ENCODE measurements around the gene CHERP.
A peak's percentile ranks its signal among the peaks of the same experiment; 100 is the strongest.

Gene CHERP, protein sequence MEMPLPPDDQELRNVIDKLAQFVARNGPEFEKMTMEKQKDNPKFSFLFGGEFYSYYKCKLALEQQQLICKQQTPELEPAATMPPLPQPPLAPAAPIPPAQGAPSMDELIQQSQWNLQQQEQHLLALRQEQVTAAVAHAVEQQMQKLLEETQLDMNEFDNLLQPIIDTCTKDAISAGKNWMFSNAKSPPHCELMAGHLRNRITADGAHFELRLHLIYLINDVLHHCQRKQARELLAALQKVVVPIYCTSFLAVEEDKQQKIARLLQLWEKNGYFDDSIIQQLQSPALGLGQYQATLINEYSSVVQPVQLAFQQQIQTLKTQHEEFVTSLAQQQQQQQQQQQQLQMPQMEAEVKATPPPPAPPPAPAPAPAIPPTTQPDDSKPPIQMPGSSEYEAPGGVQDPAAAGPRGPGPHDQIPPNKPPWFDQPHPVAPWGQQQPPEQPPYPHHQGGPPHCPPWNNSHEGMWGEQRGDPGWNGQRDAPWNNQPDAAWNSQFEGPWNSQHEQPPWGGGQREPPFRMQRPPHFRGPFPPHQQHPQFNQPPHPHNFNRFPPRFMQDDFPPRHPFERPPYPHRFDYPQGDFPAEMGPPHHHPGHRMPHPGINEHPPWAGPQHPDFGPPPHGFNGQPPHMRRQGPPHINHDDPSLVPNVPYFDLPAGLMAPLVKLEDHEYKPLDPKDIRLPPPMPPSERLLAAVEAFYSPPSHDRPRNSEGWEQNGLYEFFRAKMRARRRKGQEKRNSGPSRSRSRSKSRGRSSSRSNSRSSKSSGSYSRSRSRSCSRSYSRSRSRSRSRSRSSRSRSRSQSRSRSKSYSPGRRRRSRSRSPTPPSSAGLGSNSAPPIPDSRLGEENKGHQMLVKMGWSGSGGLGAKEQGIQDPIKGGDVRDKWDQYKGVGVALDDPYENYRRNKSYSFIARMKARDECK

DNA sequence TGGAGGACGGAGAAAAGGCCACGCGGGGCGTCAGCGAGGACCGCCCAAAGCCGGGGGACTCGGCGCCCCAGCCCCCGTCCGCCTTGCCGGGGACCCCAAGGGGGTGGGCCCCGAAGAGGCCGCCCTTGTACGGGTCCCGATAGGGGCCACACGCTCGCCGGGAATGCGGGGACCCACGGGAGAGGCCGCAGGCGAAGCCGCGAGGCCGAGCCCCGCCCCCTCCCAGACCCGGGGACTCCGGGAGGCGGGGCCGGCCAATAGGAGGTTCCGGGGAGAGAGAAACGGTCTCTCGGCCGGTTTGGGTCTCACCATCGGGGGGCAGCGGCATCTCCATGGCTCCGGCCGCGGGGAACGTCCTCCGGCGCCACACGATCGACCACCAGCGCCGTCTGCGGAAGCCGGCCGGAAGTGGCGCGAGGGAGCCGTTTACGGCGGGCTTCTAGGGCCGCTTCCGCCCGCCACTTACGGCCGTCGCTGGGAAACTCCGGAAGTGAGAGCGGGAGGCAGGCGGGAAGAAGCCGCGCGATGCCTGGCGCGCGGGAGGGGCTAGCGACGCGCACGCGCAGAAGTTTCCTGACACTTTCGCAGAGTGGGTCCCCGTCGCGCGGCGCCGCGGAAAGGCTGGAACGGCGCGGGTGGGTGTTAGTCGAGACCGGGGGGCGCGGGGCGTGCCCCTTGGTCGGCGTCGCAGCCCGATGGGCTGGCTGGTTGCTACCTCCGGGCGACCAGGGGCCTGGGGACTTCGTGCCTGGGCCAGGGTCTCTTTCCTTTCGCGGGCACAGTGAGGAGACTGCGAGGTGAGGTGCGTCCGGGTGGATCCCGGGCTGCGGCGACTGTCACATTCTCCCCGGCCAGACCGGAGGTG, at the start of gene CHERP:
TSS of gene CHERP (minus strand) at position 393 of the 865 bp plus-strand sequence. CDS start at position 334, 59 bp downstream.
- peak; percentile 96 for DNase-seq

- DNase-seq: no peak
Observed at GRCh38 chr19:16590876-16591802, 48.9 kb upstream of the CHERP start.

DNA sequence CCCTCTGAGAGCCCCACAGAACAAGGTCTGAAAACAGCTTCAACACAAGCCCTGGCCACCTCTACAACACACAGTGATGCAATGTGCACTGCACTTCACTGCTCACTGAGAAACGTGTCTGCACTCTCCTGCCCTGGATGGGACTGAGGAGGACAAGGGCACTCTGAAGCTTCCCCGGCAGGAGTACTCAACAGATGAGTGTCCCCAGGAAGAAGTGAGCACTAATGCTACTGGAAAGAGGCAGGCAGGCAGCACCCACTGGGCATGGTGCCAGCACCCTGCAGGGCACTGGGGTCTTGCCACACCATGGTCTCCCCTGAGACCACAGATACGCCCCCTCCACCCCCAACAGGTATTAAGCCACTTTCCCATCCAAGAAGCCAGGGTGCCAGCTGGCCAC, 47.7 kb upstream of the CHERP start:
- DNase-seq: no peak

- DNase-seq: peak; percentile 24
Observed at GRCh38 chr19:16588824-16589577, 46.8 kb upstream of the CHERP start.

DNA sequence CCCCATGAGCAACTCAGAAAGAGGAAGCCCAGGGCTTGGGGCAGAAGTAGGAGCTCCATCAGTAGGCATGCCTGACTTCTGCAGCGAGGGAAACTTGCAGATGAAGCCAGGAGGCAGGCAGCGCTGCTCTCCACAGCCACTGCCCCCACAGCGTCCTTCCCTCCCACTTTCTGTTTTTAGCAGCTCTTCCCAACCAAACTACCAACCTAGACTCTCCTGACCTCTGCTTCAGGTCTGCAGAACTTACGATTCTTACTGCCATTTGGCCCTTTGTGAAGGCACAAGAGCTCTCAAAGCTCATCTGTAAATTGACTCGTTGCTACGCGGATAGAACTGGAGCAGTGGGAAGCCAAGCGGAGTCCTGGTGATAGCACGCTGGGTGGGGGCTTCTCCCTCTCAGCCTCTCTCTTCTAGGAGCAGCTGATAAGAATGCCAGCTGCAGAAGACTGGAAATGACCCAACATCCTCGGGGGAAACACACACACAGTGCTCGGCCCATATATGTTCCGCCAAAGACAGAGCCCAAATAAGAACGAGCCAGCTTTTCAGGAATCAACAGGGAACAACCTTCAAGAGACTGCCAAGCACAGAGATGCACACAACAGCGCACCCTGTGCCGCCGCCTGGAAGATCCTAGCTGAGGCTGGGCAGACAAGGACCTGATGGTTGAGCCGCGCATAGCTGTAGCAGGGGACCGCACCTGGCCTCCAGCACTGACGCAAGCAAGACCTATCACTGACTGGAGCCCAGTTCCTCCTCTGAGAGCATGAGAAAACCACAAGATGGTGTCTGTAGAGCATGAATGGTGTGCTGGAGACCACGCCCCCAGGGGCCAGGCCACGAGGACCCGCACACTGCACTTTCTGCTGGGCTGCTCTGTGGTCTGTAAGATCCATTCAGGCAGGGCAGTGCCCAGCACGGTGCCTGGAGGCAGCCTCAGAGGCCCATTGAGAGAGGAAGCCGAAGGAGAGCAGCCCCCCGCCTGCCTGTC, 45.9 kb upstream of the CHERP start:
- DNase-seq: peak; percentile 86

DNA sequence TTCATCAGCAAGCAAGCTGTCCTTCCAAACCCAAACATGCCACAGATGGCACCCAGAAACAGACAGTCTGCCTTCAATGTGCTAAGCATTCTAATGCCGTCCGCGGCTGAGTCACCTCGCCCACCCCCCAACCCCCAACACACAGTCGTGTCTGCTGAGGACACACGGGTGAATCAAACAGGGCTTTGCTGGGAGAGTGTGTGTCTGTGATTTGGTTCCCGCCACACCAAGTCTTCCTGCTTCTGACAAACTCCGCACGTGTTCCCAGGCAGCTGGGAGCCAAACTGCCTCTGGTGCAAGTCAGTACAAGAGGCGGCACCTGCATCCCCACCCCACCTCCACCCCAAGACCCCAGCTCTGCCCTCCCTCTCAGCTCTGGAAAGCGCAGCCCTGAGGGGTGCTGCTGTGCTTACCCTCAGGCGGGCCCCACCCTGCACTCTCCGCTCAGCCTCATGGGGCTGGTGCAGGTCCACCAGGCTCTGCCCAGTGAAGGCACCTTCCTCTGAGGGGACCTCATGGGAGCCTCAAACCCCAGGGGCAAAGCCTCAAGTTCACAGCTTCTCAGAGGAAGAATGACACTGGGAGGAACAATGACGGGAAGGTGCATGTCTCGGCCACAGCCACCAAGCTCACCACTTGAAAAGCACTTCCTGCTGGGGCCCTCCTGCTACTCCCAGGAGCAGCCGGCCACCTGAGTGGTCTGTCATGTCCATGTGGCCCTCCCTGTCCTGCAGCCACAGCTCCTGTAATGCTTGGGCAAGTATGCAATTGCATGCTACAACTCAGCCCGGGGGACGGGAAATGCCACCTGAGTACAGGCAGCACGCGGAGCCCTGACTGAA, 45.0 kb upstream of the CHERP start:
- peak; percentile 78 for DNase-seq

GRCh38 chr19:16586477-16586871, 44.2 kb upstream of the CHERP start:
- DNase-seq: no peak

DNA sequence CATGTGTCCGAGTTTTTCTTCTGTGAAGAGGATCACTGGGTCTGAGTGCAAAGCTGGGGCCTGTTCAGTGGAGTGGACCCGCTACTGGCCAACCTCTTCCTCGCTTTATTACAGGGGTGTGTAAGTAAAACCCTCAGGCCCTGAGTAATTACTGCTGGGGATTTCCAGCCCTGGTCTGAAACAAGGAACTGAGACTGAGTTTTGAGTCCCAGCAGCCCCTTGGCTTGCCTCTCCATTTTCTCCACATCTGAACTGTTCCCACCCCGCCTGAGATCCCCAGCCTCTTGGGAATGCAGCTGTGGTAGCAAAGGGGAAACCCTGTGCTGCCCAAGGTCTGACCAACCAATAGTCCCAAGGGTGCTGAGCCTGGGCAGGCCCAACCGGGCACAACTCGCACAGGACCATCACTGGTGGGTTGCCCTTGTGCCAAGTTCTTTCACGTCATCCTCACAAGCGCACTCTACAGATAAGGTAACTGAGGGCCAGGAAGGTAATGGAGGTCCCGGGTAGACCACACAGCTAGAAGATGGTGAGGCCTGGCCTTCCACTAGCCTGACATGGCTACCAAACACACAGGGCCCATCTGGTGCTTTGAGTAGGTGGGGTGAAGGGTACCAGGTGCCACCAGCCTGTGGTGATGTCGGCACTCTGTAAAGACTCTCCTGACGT, 43.7 kb upstream of the CHERP start:
- DNase-seq: peak; percentile 78

DNA sequence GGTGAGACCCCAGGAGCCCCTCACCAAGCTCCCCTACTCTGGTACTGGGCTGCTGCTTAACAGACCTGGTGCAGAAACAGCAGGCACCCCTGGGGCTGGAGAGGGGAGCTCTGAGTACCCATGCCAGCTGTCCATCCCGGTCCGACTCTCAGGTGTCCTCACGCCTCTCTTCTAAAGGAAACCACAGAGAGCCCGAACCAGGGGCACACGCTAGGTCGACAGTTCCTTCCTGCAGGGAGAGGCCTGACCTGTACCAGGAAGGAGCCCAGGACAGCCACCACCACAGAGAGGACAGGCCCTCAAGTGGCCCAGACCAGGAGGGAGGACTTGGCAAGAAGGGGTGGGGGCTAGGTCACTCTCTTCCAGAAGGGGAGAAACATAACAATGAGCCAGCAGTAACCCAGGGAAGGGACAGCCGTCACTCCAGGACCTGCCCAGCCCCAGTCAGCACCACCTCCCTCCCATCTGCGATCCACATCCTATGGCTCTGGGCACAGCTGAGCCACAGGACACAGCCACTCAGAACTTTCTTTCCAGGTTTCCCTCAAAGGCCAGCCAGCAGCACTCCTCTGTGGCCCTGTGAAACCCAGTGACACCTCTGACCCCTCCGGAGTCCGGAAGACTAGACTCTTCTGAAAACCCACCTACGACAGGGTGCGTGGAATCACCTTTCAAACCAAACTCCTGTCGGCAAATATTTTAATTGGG, 43.0 kb upstream of the CHERP start:
- DNase-seq: peak; percentile 26

DNA sequence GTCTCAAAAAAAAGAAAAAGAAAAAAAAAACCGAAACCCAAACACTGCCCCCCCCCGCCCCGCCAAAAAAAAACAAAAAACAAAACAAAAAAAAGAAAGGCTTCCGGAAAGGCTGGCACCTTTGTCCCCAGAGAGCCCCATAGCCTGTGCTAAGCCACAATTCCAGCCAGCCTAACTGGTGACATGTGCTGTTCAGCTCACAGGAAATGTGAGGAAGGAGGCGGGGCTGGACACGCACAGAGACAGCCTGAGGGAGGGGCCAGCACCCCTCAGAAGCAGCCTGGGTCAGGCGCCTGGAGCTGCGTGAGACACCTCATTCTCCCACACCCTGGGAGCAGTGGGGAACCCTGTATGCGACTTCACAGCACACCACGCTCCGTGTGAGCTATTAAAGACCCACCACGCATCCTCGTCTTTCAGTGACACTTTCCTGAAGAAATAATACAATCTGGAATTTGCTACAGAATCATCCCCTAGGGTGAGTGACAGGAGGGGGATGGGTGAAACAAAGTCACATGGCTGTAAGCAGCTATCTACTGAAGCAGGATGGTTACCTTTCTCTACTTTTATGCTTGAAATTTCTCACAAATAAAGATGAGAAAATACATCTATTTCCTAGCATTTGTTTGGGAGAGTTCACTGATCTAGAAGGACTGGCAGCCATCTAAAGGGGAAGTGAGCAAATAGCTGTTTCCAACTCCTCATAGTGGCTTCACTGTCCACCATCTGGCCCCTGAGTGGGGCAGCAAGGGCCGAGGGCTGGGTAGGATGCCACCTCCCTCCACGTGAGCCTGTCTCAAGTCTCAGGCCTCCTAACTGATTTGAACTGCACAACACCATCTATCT, 42.2 kb upstream of the CHERP start:
- DNase-seq: peak; percentile 96

GRCh38 chr19:16582486-16583261, 40.4 kb upstream of the CHERP start:
- no peak for DNase-seq

GRCh38 chr19:16581971-16582343, 39.7 kb upstream of the CHERP start:
- no peak for DNase-seq

- DNase-seq: no peak
Observed at GRCh38 chr19:16581145-16581970, 39.1 kb upstream of the CHERP start.

- no peak for DNase-seq
Observed at GRCh38 chr19:16579381-16579780, 37.1 kb upstream of the CHERP start.

DNA sequence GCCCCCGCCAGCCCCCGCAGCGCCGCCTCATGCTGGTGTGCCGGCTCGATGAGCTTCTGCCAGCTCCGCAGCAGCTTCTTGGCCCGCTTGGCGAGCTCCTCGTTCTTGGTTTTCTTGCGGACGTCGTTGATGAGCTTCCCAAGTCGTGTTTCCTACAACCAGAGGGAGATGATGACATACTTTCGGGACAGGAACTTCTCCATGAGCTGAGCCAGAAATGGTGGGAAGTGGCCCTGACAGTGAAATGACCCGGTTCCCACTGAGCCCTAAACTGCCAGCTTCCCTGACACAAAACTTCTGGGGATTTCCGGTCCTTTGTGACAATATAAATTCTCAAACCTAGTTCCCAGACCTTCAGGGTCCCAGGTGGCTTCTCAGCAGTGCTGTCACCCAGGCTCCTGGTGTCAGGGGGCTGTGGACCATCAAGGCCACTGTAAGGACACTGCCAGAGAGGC, 35.3 kb upstream of the CHERP start:
- no peak for DNase-seq
